GM12864 (cell line): Measurements from ENCODE around the gene HINFP.
"Not testable (repeated sequence)": the region's sequence is repeated elsewhere in the genome, so short reads cannot be mapped to it uniquely, and the experiment has no call there.

Experiments
- DNase-seq: peaks from one replicate; pipeline ENCODE4 v3.0.0-alpha.2; 2011; ENCODE audit warnings: low read depth
- H3K4me3 ChIP-seq: 2 replicates; pipeline ENCODE4 v1.5.1; 2011; ENCODE audit warnings: mild to moderate bottlenecking, low read depth, low read length, control low read depth
- TF ChIP-seq, protein P1 (sequence below): IDR thresholded peaks from 2 replicates; pipeline ENCODE4 v1.5.1; 2011; ENCODE audit warnings: low read depth, mild to moderate bottlenecking, moderate library complexity, low read length, control low read depth, inconsistent platforms; ENCODE audit errors: missing control alignments

The HINFP gene

DNA sequence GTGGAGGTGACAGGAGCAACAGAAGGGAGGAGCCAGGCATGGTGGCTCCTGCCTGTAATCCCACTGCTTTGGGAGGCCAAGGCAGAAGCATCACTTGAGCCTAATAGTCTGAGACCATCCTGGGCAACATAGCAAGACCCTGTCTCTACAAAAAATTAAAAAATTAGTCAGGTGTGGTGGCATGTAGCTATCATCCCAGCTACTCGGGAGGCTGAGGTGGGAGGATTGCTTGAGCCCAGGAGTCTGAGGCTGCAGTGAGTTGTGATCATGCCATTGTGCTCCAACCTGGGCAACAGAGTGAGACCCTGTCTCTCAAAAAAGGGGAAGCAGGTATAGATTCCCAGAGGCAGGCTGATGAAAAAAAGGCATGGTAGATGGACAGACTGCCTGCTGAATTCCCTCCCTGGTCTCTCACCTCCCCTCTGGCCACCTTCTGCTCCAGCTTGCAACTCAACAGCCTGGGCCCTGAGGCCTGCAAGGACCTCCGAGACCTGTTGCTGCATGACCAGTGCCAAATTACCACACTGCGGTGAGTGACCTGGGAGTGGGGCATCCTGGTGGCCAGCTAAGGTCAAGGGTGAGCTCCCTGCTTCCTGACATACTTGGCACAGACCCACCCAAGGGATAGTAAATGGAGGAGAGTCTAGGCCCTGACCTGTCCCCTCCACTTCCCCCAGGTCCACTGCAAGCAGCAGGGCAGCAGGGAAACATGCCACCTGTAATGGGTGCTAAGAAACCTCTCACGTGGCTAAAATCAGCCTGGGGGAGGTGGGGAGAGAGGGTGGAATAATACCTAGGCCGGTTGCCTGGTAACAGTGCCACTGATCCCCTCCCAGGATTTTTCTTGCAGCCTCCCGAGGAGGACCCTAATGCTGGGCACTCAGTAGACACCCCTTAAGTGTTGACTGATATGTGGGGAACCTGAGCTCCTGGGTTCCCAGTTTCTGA, 59.6 kb downstream of the HINFP start:
- TF ChIP-seq, protein P1, sequence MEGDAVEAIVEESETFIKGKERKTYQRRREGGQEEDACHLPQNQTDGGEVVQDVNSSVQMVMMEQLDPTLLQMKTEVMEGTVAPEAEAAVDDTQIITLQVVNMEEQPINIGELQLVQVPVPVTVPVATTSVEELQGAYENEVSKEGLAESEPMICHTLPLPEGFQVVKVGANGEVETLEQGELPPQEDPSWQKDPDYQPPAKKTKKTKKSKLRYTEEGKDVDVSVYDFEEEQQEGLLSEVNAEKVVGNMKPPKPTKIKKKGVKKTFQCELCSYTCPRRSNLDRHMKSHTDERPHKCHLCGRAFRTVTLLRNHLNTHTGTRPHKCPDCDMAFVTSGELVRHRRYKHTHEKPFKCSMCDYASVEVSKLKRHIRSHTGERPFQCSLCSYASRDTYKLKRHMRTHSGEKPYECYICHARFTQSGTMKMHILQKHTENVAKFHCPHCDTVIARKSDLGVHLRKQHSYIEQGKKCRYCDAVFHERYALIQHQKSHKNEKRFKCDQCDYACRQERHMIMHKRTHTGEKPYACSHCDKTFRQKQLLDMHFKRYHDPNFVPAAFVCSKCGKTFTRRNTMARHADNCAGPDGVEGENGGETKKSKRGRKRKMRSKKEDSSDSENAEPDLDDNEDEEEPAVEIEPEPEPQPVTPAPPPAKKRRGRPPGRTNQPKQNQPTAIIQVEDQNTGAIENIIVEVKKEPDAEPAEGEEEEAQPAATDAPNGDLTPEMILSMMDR: no peak
- H3K4me3 ChIP-seq: no peak overlapping the region
- no peak for DNase-seq

DNA sequence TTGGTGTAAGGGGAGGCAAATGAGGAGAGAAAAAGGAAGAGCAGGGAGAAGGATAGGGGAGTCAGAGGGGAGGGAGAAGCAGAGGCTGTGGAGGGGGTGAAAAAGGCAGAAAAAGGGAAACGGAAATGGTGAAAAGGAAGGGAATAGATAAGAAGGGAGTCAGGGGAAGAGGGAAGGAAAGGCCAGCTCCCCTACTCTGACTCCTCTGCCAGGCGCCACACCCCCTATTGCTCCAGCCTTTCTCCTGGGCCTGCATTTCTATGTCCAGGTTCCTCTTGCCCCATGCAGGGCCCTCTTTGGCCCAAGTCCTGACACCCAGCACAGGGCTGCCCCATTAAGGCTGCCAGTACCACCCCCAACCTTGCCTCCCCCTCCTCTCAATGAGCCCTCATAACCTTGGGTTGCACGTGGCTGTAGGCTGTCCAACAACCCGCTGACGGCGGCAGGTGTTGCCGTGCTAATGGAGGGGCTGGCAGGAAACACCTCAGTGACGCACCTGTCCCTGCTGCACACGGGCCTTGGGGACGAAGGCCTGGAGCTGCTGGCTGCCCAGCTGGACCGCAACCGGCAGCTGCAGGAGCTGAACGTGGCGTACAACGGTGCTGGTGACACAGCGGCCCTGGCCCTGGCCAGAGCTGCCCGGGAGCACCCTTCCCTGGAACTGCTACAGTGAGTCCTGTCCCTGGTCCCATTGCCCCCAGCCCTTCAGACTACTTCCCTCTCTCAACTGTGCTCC, 60.5 kb downstream of the HINFP start:
- TF ChIP-seq, protein P1: no peak
- no peak for DNase-seq
- H3K4me3 ChIP-seq: no peak overlapping the region

DNA sequence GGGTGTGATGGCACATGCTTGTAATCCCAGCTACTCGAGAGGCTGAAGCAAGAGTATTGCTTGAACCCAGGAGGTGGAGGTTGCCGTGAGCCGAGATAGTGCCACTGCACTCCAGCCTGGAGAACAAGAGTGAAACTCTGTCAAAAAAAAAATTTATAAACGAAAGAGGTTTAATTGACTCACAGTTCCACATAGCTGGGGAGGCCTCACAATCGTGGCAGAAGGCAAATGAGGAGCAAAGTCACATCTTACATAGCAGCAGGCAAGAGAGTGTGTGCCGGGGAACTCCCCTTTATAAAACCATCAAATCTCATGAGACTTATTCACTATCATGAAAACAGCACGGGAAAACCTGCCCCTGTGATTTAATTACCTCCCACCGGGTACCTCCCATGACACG, 63.0 kb downstream of the HINFP start:
- H3K4me3 ChIP-seq, DNase-seq: not testable (repeated sequence)
